ENCODE measurements around the gene IGSF9. TPM values are rescaled to one million over a fixed set of nuclear protein-coding genes. Genes with fewer than 3 reads are reported as not detected.

IGSF9 gene
- total and polyA plus RNA-seq, 4 donors, result 0.14 to 21.3 (median 16.1) TPM

GRCh38 chr1:159881622-159882526 is 63.5 kb downstream of the IGSF9 start:
- WGBS, result 72% methylated on average over 6 of the region's 6 CpGs
- Histone ChIP-seq H3K9me3 (ENCODE audit: control insufficient read depth in 4 of 4, low read length in 3 of 4) (no peaks in the 10 kb centered on the region), H3K9ac (ENCODE audit: low read depth in 1 of 2, low read length in 2 of 2) (no peak overlapping the region), H3K4me1 (ENCODE audit: control insufficient read depth in 4 of 4, insufficient read depth in 4 of 4, low read length in 3 of 4) (no peaks in the 10 kb centered on the region), H3K4me3 (ENCODE audit: low read depth in 1 of 3, low read length in 3 of 3) (no peak overlapping the region), H3K27ac (ENCODE audit: low read depth in 1 of 2, low read length in 2 of 2) (no peak overlapping the region), H3K27me3 (ENCODE audit: control insufficient read depth in 4 of 4, insufficient read depth in 4 of 4, low read length in 3 of 4) (no peaks in the 10 kb centered on the region), H3K36me3 (ENCODE audit: control insufficient read depth in 4 of 4, insufficient read depth in 3 of 4, low read depth in 1 of 4, low read length in 3 of 4) (no peaks in the 10 kb centered on the region)
- TF ChIP-seq REST (IDR thresholded peaks at IDR 0.05), result no peak
- TF ChIP-seq NR2F2 (IDR thresholded peaks at IDR 0.05), result no peak
- TF ChIP-seq SP1 (IDR thresholded peaks at IDR 0.05), result no peak
- no peak for TF ChIP-seq HNF4A (conservative IDR thresholded peaks at IDR 0.05)
- TF ChIP-seq FOXA2 (IDR thresholded peaks at IDR 0.05), result no peak
- TF ChIP-seq CTCF (IDR thresholded peaks at IDR 0.05; ENCODE audit: low read depth, low read length, missing input control), result no peak
- TF ChIP-seq JUND (IDR thresholded peaks at IDR 0.05), result no peak
- TF ChIP-seq RXRA (IDR thresholded peaks at IDR 0.05), result no peak
- TF ChIP-seq ATF3 (IDR thresholded peaks at IDR 0.05), result no peak
- no peak for TF ChIP-seq ZBTB33 (IDR thresholded peaks at IDR 0.05)
- peak; percentile 44 for DNase-seq (ENCODE audit: low spot score)

- Histone ChIP-seq H3K27ac (ENCODE audit: low read depth in 1 of 2, low read length in 2 of 2) (no peak overlapping the region), H3K4me1 (ENCODE audit: control insufficient read depth in 4 of 4, insufficient read depth in 4 of 4, low read length in 3 of 4) (no peaks in the 10 kb centered on the region), H3K9ac (ENCODE audit: low read depth in 1 of 2, low read length in 2 of 2) (no peak overlapping the region), H3K9me3 (ENCODE audit: control insufficient read depth in 4 of 4, low read length in 3 of 4) (no peaks in the 10 kb centered on the region), H3K36me3 (ENCODE audit: control insufficient read depth in 4 of 4, insufficient read depth in 3 of 4, low read depth in 1 of 4, low read length in 3 of 4) (no peaks in the 10 kb centered on the region), H3K27me3 (ENCODE audit: control insufficient read depth in 4 of 4, insufficient read depth in 4 of 4, low read length in 3 of 4) (no peaks in the 10 kb centered on the region), H3K4me3 (ENCODE audit: low read depth in 1 of 3, low read length in 3 of 3) (no peak overlapping the region)
- DNase-seq (ENCODE audit: low spot score), result no peak
- TF ChIP-seq ATF3 (IDR thresholded peaks at IDR 0.05) (no peak), JUND (IDR thresholded peaks at IDR 0.05) (no peak), SP1 (IDR thresholded peaks at IDR 0.05) (no peak), FOXA1 (IDR thresholded peaks at IDR 0.05) (no peak), CTCF (IDR thresholded peaks at IDR 0.05; ENCODE audit: low read depth, low read length, missing input control) (no peak), NR2F2 (IDR thresholded peaks at IDR 0.05) (no peak), MAX (IDR thresholded peaks at IDR 0.05) (no peak), HNF4A (conservative IDR thresholded peaks at IDR 0.05) (no peak), RXRA (IDR thresholded peaks at IDR 0.05) (no peak), REST (IDR thresholded peaks at IDR 0.05) (no peak)
- WGBS, result 86% methylated on average over 3 of the region's 3 CpGs
These were observed 65.0 kb downstream of the IGSF9 start for GRCh38 chr1:159880430-159880829.
